Activated CD4-positive, alpha-beta memory T cell treated with anti-CD3 and anti-CD28 coated beads for 36 hours (primary cell): ENCODE results near the gene CTDSPL. TPM values are rescaled to one million over a fixed set of nuclear protein-coding genes. Genes with fewer than 3 reads are reported as not detected.

ENCODE experiments used
- CTCF ChIA-PET: fragments of 350-600 bp; sonication (Branson Sonifier 250); formaldehyde crosslinking; loops from one replicate; lab custom pipeline; 2021; ENCODE audit warnings: antibody characterized with exemption, inconsistent platforms; lab: Charles Lee
- POLR2A ChIA-PET: fragments of 350-600 bp; sonication (Branson Sonifier 250); formaldehyde crosslinking; loops from one replicate; lab custom pipeline; 2021; ENCODE audit warnings: antibody characterized with exemption; lab: Charles Lee
- DNase-seq: peaks from one replicate; pipeline ENCODE4 v3.0.0-alpha.2; 2020
- H3K27ac Mint-ChIP-seq: one replicate; pipeline ENCODE4 v1.8.0; 2021; ENCODE audit warnings: mixed read lengths
- H3K27me3 Mint-ChIP-seq: one replicate; pipeline ENCODE4 v1.8.0; 2021; ENCODE audit warnings: mixed read lengths
- H3K36me3 Mint-ChIP-seq: one replicate; pipeline ENCODE4 v1.8.0; 2021; ENCODE audit warnings: mixed read lengths
- H3K4me1 Mint-ChIP-seq: one replicate; pipeline ENCODE4 v1.8.0; 2021; ENCODE audit warnings: low read depth, mixed read lengths
- H3K4me3 Mint-ChIP-seq: one replicate; pipeline ENCODE4 v1.8.0; 2021; ENCODE audit warnings: mild to moderate bottlenecking, mixed read lengths
- H3K9me3 Mint-ChIP-seq: one replicate; pipeline ENCODE4 v1.8.0; 2021; ENCODE audit warnings: mixed read lengths
- intact Hi-C: fragments of 100-400 bp; cut with micrococcal nuclease; formaldehyde crosslinking; loops from one replicate; pipeline ENCODE4 v1.15.1; 2023
- total RNA-seq, 2 experiments: library from RNA; stranded (reverse); gene quantifications; one replicate each; pipeline ENCODE4 v1.2.3, GENCODE V29; 2021

Gene CTDSPL
- total RNA-seq, 2 experiments from 2014 or later, result 3.7 to 5.1 TPM

DNA sequence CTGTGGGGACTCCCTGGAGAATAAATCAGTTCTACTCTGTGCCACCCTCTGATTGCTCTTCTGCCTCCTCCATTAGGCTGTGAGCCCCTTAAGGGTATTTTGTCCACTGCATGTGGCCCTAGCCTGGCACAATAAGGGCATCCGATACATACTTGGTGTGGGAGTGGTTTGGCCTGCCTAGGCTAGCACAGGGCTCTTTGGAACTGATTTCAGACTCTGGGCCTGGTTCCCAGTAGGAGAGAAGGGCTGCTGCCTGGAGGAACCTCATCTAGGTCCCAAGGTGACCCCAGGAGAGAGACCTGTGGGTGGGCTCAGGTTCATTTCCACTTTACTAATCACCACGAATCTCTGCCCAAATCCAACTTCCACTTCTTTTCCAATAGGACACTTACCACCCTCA lies 5.3 kb upstream of the CTDSPL start:
- DNase-seq, result no peak
- intact Hi-C loops, result no loop called here
- no peak overlapping the region for H3K27ac Mint-ChIP-seq
- H3K27me3 Mint-ChIP-seq, result peaks cover 6% of the 10 kb centered on the region
- no peaks in the 10 kb centered on the region for H3K36me3 Mint-ChIP-seq
- ChIA-PET CTCF (interaction anchor here (1.1 to 3.1 kb wide), 11 partner anchors 9 to 237 kb away, joined by 3 to 17 read pairs (median 8); no protein-coding TSS in a partner anchor), POLR2A (no interaction called here)
- no peaks in the 10 kb centered on the region for H3K9me3 Mint-ChIP-seq
- no peak overlapping the region for H3K4me3 Mint-ChIP-seq
- H3K4me1 Mint-ChIP-seq, result peaks cover 12% of the 10 kb centered on the region

DNA sequence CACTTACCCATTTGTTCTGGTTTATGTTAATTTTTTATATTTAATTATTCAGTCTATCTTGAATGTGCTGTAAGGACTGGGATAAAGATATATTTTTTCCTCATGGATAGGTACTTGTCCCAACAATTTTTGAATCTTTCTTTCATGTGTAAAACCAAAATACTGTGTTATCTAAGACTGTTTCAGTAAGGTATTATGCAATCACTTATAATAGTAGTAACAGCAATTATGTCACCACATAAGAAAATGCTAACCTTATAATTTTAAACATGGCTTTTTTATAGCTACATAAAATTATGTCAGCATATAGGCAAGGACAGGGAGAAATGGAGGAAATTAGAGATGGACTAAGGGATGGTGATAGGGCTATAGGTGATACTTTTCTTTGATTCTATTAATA lies 2.9 kb upstream of the CTDSPL start:
- Mint-ChIP-seq H3K4me1 (peaks cover 17% of the 10 kb centered on the region), H3K9me3 (no peaks in the 10 kb centered on the region), H3K4me3 (no peak overlapping the region), H3K27me3 (peaks cover 11% of the 10 kb centered on the region), H3K27ac (no peak overlapping the region), H3K36me3 (no peaks in the 10 kb centered on the region)
- CTCF ChIA-PET, result no interaction called here
- intact Hi-C loops, result no loop called here
- no peak for DNase-seq
- POLR2A ChIA-PET, result no interaction called here

DNA sequence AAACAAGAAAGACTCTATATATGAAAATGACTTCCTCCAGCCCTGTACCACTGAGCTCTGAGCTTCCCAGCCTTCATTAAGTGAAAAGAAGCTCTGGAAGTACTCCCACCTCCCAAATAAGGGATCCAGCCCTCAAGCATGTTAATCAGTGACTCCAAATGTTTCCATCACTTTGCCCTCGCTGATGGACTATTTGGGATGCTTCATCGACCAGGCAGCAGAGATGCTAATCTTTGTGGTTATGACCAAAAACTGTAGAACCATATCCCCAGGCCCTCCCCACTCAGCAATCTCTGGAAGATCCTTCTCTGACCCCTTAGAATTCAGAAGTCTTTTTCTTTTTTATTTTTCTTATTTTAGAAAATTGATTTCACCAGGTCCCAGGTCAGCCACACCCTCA lies 2.3 kb upstream of the CTDSPL start:
- H3K9me3 Mint-ChIP-seq, result no peaks in the 10 kb centered on the region
- intact Hi-C loops, result no loop called here

DNA sequence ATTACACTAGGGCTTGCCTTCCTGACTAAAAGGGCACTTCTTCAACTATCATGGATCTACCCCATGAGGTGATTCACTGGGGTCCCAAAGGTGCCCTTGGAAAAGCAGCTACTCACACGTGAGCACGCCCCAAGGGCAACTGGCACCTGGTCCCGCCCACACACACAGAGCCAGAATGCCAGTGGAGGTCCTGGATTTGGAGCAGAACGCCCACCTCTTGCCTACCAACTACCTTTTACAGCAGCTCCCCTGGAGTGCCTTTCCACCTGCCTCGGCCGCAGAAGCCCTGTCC lies 1.8 kb upstream of the CTDSPL start:
- intact Hi-C loops, result no loop called here
- Mint-ChIP-seq H3K27ac (no peak overlapping the region), H3K4me3 (no peak overlapping the region), H3K27me3 (peaks cover 11% of the 10 kb centered on the region), H3K9me3 (no peaks in the 10 kb centered on the region), H3K4me1 (peaks cover 17% of the 10 kb centered on the region), H3K36me3 (no peaks in the 10 kb centered on the region)
- no peak for DNase-seq
- ChIA-PET CTCF (no interaction called here), POLR2A (interaction anchor here (0.5 kb wide), 1 partner anchor 955 kb away, joined by 4 read pairs; no protein-coding TSS in a partner anchor)

More for the DNA sequence above, 2.3 kb upstream of the CTDSPL start:
- DNase-seq, result no peak
- Mint-ChIP-seq H3K4me1 (peaks cover 17% of the 10 kb centered on the region), H3K27ac (no peak overlapping the region), H3K36me3 (no peaks in the 10 kb centered on the region), H3K27me3 (peaks cover 11% of the 10 kb centered on the region), H3K4me3 (no peak overlapping the region)
- ChIA-PET POLR2A (interaction anchor here (0.5 kb wide), 1 partner anchor 954 kb away, joined by 4 read pairs; no protein-coding TSS in a partner anchor), CTCF (no interaction called here)

DNA sequence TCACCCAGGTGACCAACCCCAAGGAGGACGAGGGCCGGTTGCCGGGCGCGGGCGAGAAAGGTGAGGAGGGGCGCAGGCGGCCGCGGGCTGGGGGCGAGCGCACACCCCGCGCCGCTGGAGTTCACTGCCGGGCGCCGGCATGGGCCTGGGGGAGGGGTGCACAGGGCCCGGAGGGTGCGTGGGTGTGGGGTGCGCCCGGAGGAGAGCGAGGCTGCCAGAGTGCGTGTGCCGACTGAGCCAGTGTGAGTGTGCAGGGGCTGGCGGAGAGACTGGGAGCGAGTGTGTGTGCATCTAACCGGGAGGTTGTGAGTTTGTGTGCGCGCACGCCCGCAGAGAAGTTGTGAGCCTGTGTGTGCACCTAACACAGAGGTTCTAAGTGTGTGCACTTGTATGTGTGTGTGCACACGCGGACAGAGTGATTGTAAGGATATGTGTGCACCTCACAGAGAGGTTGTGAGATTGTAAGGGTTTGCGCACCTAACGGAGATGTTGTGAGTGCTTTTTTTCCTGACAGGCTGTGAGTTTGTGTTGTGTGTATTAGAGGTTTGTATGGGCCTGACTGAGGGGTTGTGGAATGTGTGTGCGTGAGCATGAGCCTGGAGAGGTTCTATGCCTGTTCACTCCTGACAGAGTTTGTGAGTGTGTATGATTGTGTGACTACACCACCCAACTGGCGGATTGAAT lies 681 bp downstream of the CTDSPL start:
- ChIA-PET CTCF (no interaction called here), POLR2A (no interaction called here)
- H3K4me1 Mint-ChIP-seq, result peaks cover 17% of the 10 kb centered on the region
- peak; percentile 63 for DNase-seq
- peak overlapping the region; percentile 75 for H3K4me3 Mint-ChIP-seq
- intact Hi-C loops, result no loop called here
- peaks cover 14% of the 10 kb centered on the region for H3K27me3 Mint-ChIP-seq
- no peaks in the 10 kb centered on the region for H3K36me3 Mint-ChIP-seq
- H3K27ac Mint-ChIP-seq, result no peak overlapping the region
- H3K9me3 Mint-ChIP-seq, result no peaks in the 10 kb centered on the region

DNA sequence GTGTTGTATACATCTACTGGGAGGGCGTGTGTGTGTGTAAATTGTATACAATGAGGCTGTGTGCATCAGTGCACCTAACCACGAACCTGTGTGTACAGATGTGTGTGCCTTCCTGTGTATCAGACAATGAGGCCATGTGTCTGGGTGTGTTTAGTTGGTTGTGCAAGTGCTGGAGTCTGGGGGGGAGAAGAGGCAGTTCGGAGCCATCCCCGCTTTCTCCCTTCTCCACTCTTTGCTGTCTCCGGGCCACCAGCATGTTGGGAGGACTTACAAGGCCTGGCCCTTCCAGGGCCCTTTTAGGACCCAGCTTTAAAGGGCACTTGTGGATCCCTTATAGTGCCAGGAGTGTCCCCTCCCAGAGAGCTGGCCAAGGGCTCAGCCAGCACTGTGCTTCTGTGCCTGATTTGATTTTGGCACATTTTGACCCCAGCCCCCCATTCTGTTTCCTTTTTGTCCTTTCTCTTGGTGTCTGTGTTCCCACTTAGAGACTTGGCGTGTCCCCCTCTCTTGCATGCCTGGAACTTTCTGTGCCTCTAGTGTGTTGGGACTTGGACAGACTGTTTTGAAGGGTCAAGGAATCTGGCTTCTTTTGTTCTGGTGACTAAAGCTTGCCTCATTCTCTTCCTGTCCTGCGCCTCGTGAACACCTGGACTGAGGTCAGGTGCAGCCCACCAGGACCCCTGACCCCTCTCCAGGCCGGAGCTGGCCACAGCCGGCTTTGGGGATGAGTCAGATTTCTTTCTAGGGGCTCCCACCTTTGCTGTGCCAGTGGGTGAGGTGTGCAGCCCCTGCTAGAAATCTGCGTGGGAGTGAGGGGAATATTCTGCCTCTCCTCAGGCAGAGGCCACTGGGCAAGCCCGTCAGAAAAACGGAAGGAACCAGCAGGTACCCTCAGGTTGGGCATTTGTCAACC lies 1.5 kb downstream of the CTDSPL start:
- H3K4me1 Mint-ChIP-seq, result peaks cover 17% of the 10 kb centered on the region
- H3K36me3 Mint-ChIP-seq, result no peaks in the 10 kb centered on the region
- intact Hi-C loops, result no loop called here
- CTCF ChIA-PET, result interaction anchor here (1.0 kb wide), 2 partner anchors 8 to 104 kb away, joined by 3 to 5 read pairs; no protein-coding TSS in a partner anchor
- H3K4me3 Mint-ChIP-seq, result peak overlapping the region; percentile 75
- no peak for DNase-seq
- no peak overlapping the region for H3K27ac Mint-ChIP-seq
- peaks cover 14% of the 10 kb centered on the region for H3K27me3 Mint-ChIP-seq
- no peaks in the 10 kb centered on the region for H3K9me3 Mint-ChIP-seq
- POLR2A ChIA-PET, result no interaction called here

DNA sequence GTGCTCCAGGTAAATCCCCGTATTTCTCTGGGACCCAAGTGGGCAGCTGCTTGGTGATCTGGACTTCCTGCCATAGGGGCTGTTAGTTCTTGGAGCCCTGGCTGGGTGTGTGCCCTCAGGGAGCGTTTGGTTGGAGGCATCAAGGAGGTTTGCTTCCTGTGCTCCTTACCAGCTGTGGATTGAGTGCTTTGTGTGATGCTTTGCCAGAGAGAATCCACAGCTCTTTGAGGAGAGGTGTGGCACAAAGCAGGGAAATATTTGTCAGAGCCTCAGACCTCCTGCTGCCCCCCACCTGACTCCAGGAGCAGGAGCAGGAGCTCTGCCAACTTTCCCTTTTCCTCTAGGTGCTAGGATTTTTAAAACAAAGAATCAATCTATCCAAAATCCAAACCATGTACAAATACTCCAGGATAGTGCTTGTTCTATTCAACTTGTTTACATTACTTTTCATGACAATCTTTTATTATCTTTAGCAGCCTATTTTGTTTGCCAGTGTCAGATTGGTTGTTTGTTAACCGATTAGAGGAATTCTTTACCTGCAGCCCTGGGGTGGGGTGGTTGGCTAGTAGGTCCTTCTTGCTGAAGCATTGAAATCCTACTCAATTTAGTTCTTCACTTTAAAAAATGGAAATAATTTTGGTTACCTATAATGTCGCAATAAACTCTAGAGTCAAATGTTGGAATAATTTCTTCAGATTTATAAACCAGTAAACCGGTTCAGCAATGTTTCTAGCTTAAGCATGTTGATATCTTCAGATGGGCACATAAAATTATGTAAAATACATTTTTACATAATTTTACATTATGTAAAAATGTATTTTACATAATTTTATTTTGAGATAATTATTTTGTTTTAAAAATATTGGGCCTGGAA lies 2.5 kb downstream of the CTDSPL start:
- ChIA-PET CTCF (interaction anchor here (1.0 to 3.0 kb wide), 3 partner anchors 9 to 103 kb away, joined by 3 to 17 read pairs (median 5); no protein-coding TSS in a partner anchor), POLR2A (no interaction called here)
- Mint-ChIP-seq H3K4me3 (no peak overlapping the region), H3K27me3 (peaks cover 14% of the 10 kb centered on the region), H3K27ac (no peak overlapping the region), H3K36me3 (no peaks in the 10 kb centered on the region), H3K4me1 (peaks cover 17% of the 10 kb centered on the region), H3K9me3 (no peaks in the 10 kb centered on the region)
- intact Hi-C loops, result no loop called here
- DNase-seq, result no peak

DNA sequence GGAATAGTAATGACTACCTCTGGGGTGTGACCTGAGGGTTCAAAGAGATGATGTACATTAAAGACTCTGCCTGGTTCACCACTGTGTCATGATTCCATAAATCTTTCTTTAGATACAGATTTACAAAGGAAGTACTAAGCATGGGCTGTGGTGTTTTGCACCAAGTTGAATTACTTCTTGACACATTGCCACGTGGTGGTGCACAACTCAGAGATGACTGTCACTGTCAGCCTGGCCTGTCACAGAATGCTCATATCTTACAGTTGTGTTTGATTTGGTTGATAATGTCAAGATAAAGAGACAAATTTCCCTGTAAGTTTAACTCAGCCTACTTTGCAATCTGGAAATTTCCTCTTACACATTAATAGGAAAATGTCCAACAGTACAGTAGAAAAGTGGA lies 3.2 kb downstream of the CTDSPL start:
- peaks cover 19% of the 10 kb centered on the region for H3K27me3 Mint-ChIP-seq
- peak; percentile 18 for DNase-seq
- no peaks in the 10 kb centered on the region for H3K9me3 Mint-ChIP-seq
- H3K36me3 Mint-ChIP-seq, result no peaks in the 10 kb centered on the region
- intact Hi-C loops, result no loop called here
- CTCF ChIA-PET, result interaction anchor here (3.0 kb wide), 1 partner anchor 10 kb away, joined by 17 read pairs; no protein-coding TSS in a partner anchor
- H3K4me3 Mint-ChIP-seq, result no peak overlapping the region
- no peak overlapping the region for H3K27ac Mint-ChIP-seq
- POLR2A ChIA-PET, result no interaction called here
- peaks cover 15% of the 10 kb centered on the region for H3K4me1 Mint-ChIP-seq

DNA sequence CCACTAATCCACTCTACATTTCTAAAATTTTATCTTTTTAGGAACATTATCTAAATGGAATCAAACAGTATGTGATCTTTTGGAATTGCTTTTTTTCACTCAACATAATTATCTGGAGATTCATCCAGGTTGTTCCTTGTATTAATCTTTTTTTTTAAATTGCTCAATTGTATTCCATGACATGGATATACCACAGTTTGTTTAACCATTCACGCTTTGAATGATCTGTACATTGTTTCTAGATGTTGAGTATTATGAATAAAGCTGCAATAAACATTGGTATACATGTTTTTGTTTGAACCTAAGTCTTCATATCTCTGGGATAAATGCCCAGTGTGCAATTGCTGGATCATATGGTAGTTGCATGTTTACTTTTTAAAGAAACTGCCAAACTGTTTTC lies 5.5 kb downstream of the CTDSPL start:
- DNase-seq, result no peak
- POLR2A ChIA-PET, result no interaction called here
- Mint-ChIP-seq H3K27me3 (peaks cover 20% of the 10 kb centered on the region), H3K27ac (no peak overlapping the region), H3K36me3 (peaks cover 9% of the 10 kb centered on the region), H3K4me3 (no peak overlapping the region), H3K9me3 (peaks cover 10% of the 10 kb centered on the region), H3K4me1 (peaks cover 5% of the 10 kb centered on the region)
- intact Hi-C loops, result no loop called here
- CTCF ChIA-PET, result interaction anchor here (1.2 to 3.0 kb wide), 5 partner anchors 12 to 101 kb away, joined by 3 to 17 read pairs (median 4); no protein-coding TSS in a partner anchor

DNA sequence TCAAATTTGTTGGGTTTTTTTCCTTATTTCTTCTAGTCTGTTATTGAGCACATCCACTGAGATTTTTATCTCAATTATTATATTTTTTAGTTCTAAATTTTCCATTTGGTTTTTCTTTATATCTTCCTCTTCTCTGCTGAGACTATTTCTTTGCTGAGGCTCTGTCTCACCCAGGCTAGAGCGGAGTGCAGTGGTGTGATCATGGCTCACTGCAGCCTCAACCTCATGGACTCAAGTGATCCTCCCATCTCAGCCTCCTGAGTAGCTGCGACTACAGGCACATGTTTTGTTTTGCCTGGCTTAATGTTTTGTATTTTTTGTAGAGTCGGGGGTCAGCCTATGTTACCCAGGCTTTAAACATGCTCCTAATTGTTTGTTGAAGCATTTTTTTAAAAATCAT lies 10.2 kb downstream of the CTDSPL start:
- H3K9me3 Mint-ChIP-seq, result peaks cover 18% of the 10 kb centered on the region
- POLR2A ChIA-PET, result no interaction called here
- CTCF ChIA-PET, result interaction anchor here (0.9 kb wide), 1 partner anchor 17 kb away, joined by 5 read pairs; no protein-coding TSS in a partner anchor
- H3K36me3 Mint-ChIP-seq, result peaks cover 10% of the 10 kb centered on the region
- peaks cover 15% of the 10 kb centered on the region for H3K27me3 Mint-ChIP-seq
- H3K27ac Mint-ChIP-seq, result no peak overlapping the region
- no peaks in the 10 kb centered on the region for H3K4me1 Mint-ChIP-seq
- H3K4me3 Mint-ChIP-seq, result no peak overlapping the region
- no peak for DNase-seq
- intact Hi-C loops, result no loop called here

DNA sequence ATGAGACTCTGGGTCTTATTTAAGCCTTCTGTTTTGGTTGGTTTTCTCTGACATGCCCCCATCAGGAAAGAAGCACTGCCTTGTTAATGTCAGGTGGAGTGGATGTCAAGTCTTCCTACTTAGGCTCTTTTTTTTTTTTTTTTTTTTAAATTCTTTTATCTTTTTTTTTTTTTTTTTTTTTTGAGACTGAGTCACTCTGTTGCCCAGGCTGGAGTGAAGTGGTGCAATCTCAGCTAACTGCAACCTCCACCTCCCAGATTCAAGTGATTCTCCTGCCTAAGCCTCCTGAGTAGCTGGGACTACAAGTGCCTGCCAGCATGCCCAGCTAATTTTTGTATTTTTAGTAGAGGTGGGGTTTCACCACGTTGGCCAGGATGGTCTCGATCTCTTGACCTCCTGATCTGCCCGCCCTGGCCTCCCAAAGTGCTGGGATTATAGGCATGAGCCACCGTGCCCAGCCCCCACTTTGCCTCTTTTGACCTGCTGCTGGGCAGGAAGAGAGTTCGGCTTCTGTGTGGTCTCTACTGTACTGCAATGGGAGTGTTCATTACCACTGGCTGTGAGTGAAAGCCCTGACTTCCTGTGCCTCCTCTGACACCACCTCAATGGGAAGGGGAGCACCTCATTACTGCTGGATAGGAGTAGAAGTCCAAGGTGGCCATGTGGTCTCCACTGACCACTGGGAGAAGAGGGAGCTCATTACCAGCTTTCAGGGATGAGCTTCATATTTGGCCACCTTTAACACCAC lies 10.9 kb downstream of the CTDSPL start:
- peaks cover 18% of the 10 kb centered on the region for H3K9me3 Mint-ChIP-seq
- no peaks in the 10 kb centered on the region for H3K4me1 Mint-ChIP-seq
- ChIA-PET POLR2A (no interaction called here), CTCF (no interaction called here)
- H3K4me3 Mint-ChIP-seq, result no peak overlapping the region
- peaks cover 10% of the 10 kb centered on the region for H3K36me3 Mint-ChIP-seq
- peaks cover 17% of the 10 kb centered on the region for H3K27me3 Mint-ChIP-seq
- intact Hi-C loops, result no loop called here
- no peak overlapping the region for H3K27ac Mint-ChIP-seq
- DNase-seq, result no peak
